ENCODE data around the gene PCNX3.

- no peak for TF ChIP-seq POLR2A (IDR thresholded peaks at IDR 0.05)
- TF ChIP-seq, protein P1, sequence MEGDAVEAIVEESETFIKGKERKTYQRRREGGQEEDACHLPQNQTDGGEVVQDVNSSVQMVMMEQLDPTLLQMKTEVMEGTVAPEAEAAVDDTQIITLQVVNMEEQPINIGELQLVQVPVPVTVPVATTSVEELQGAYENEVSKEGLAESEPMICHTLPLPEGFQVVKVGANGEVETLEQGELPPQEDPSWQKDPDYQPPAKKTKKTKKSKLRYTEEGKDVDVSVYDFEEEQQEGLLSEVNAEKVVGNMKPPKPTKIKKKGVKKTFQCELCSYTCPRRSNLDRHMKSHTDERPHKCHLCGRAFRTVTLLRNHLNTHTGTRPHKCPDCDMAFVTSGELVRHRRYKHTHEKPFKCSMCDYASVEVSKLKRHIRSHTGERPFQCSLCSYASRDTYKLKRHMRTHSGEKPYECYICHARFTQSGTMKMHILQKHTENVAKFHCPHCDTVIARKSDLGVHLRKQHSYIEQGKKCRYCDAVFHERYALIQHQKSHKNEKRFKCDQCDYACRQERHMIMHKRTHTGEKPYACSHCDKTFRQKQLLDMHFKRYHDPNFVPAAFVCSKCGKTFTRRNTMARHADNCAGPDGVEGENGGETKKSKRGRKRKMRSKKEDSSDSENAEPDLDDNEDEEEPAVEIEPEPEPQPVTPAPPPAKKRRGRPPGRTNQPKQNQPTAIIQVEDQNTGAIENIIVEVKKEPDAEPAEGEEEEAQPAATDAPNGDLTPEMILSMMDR (IDR thresholded peaks at IDR 0.05), result no peak
Observed at GRCh38 chr11:65644837-65645236, 29.3 kb downstream of the PCNX3 start.
